ENCODE measurements around the gene IGFBP7.

IGFBP7 gene

DNA sequence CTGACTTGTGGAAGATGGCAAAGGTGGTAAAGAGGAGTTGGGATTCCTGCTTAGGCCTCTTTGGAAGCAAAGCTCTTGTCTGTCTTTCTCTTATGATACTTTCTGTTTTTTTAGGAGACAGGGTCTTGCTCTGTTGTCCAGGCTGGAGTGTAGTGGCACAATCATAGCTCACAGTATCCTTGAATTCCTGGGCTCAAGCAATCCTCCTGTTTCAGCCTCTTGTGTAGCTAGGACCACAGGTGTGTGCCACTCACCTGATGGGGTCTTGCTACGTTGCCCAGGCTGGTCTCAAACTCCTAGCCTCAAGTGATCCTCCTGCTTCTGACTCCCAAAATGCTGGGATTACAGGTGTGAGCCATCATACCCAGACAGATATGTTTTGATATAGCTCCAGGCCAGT is 19.3 kb upstream of the IGFBP7 start:
- no peak for DNase-seq

DNA sequence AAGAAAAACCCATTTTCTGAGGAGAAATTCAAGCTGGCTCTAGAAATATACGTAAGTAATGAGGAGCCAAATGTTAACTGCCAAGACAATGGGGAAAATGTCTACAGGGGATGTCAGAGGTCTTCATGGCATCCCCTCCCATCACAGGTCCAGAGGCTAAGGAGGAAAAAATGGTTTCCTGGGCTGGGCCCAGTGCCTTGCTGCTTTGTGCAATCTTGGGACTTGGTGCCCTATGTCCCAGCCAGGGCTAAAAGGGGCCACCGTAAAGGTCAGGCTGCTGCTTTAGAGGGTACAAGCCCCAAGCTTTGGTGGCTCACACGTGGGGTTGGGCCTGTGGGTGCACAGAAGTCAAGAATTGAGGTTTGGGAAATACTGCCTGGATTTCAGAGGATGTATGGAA is 17.2 kb upstream of the IGFBP7 start:
- DNase-seq, result no peak

DNA sequence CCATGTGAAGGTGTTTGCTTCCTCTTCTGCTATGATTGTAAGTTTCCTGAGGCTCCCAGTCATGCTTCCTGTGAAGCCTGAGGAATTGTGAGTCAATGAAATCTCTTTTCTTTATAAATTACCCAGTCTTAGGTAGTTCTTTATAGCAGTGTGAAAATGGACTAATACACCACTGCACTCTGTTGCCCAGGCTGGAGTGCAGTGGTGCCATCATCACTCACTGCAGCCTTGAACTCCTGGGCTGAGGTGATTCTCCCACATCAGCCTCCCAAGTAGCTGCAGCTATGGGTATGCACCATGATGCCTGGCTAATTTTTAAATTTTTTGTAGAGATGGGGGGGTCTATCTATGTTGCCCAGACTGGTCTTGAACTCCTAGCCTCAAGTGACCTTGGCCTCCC is 15.8 kb upstream of the IGFBP7 start:
- DNase-seq, result peak in 2 of 4 experiments; percentile 8 to 21

DNA sequence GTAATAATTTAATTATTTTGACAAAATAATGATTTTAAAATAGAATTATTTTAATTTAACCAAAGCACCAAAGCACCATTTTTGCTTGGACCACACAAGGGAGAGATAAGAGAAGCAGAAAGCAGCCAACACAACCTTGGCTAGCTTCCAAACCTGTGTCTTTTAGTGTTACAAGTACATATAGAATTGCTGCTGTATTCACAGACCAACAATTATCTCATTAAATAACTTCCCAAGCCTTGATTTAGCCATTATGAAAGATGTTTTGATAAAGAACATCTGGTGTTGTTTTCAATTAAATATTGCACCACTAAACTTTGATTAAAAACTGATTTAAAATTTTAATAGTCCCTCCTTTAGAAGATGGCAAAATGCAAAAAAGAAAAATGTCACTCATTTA is 14.0 kb upstream of the IGFBP7 start:
- DNase-seq, result no peak

DNA sequence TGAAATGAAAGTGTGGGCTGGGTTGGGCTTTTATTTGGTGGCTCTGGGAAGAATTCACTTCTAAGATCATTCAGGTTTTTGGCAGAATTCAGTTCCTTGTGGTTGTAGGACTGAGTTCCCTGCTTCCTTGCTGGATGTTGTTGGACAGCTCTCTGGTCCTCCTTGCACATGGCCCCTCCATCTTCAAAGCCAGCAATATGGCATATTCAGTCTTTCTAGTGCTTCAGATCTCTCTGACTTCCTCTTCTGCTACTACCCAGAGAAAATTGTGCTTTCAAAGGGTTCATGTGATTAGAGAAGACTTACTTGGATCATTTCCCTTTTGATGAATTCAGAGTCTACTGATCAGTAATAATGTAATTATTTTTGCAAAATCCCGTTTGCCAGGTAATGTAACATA is 12.8 kb upstream of the IGFBP7 start:
- DNase-seq, result peak in 3 of 4 experiments; percentile 4 to 31 (median 13)

DNA sequence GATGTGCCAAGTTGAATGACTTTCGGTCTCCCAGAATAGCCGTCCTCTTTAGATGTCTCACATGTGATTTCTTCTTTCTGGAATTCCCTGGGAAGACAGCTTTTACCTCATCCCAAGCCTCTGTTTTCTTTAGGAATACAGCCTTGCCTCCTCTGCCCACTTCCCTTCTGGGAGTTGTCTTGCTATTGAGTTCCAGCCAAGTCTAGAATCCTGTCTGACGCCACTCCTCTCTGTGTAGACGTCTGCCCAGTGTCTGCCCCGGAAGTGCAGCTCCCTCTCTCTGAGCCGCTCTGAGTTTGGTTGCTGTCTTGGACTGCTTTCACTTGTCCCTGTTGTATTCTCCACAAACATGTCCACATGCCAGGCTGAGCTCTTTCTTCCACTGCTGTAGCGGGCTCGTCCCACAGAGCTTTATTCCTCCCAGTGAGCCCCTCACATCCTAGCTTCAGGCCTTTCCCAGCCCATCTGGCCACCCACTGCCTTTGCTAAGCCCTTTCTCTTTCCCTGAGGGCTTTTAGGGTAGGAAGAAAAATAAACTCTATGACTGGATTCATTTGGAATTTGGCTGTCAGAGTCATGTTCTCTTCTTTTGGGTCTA is 9.0 kb upstream of the IGFBP7 start:
- DNase-seq, result peak in 1 of 4 experiments; percentile 16

DNA sequence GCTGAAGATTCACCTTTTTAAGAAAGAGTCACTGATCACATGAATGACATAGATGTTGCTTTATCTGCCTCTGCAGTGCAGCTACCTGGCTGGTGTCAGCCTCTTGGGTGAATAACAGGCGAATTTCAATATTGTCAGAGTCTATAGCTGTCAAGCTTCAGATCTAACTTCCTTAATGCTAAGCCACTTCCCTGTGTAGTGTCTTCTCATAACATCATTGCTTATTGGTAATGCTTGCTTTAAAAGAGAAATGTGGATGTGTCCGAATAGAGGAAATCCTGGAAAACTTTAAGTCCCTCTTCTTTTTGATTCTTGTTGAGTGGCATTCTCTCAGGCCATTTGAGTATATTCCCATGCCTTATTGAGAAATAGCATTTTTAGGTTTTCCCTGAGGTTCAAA is 7.3 kb upstream of the IGFBP7 start:
- peak; percentile 22 to 63 (median 43) for DNase-seq

DNA sequence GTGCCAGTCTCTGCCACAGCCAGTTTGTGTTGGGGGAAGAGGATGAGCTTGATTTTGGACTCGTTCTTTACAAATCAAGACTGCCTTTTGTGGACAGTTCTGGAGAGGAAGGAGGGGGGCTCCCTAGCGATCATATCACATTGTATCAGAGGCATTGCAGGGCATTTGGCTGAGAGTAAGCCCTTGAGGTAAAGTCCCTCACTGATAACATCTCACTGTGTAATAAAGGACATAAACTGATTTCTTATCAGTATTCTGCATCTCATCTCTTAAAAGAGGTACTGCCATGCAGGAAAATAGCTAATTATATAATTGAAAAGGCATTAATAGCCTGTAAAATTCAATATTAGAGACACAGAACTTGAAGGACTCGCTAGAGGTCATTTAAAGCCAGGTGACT is 6.1 kb upstream of the IGFBP7 start:
- no peak for DNase-seq

DNA sequence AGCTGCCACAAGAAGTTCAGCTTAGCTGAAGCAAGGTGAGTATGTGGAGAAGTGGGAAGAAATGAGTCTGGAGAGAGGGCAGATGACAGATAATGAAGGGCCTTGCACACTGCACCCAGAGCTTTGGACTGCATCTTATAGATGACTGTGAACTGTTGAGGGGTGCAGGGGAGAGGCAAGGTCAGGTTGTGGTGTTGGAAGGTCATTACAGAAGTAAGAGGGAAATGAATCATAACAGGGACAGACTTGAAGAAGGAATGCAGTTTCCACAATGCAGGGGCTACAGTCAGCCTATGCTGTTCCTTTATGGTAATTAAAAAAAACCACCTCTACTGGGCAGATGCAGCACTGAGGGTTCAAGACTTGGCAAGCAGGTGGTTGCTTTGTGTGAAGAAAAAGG is 4.8 kb upstream of the IGFBP7 start:
- DNase-seq, result no peak

DNA sequence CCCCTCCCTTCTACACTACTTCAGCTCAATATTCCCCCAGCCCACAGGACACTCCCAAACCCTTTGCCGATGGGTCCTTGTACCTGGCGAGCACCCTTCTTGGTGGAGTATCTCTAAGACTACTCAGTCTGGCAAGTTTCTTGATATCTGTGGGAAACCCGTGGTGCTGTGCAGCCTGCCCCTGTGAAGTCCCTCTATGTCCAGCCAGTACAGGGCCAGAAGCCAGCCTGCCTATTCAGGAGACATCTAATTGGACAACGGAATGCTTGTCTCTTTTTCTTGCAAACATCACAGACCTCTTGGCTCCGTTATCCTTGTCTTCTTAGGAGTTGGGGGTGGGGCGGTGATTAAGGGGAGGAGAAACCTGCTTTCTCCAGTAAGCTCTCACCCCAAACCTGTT is 3.7 kb upstream of the IGFBP7 start:
- DNase-seq, result no peak

DNA sequence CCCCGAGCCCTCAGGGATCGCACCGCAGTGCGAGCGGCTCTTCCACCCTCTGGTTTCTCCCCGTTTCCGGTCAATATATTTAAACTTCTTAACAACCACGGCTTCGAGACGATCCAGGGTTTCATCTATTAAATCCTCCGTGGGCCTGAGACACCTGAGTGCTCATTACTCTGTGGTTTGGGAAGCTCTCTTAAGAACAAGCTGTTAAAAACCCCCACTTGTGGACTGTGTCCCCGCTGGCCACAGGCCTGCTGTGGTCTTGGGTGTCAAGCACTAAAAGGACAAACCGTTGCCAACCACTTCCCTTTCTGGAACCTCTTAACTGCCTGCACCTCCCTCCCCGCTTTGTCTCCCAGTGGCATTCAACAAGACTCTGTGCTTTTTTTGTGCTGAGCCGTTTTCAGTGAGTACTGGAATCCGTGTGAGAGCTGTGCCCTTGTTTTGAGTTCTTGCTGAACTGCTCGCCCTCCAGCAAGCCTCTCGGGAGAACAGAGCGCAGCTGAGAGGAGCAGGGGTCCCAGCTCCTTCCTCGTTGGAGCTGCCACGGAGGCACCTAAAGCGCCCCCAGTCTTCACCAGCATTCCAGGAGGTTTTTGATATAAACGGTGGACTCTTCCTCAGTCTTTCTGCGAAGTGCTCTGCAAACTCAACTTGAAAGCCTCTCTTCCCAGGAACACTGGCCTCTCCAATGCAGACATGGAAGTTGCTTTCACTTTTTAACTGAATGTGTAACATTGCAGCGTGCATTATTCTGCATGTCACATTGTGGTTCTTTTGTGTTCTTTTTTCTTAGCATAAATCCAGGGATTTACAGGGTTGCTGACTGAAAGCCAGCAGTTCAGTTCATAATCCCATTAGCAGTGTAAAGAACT is 691 bp upstream of the IGFBP7 start:
- DNase-seq, result peak; percentile 65 to 80 (median 76)

DNA sequence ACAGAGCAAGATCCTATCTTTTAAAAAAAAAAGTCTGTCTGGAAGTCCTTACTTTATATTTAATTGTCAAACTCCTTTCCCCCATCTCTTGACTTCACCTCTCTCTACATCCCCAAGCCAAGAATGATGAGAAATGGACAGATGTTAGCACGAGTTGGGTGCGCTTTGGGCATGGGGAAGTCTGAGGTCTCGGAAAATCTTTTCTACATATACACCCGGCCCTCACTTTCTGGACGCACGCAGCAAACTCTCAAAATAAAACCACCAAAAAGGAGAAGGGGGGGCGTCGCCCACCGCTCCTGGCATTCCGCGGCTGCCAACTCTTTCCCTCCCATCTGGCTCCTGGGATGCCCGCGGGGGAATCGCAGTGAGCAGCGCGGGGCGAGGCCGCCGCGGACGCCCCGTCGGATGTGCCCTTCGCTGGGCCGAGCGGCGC is 756 bp downstream of the IGFBP7 start:
- peak; percentile 13 to 34 (median 26) for DNase-seq

DNA sequence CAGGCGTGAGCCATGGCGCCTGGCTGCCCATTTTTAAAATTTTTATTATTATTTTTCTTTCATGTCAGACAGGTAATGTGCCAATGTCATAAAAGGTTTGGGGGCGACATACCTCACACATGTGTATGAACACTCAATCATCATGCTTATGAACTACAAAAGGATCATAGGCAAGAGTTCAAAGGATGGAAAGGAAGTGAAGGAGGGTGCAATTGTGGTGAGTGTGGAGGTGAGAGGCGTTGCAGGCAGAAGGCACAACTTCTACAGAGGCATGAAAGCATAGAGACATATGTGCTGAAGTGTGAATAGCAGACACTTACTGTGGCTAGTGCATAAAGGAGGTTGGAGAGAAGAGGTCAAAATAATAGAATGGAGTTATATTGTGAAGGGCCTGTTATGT is 4.0 kb downstream of the IGFBP7 start:
- no peak for DNase-seq

DNA sequence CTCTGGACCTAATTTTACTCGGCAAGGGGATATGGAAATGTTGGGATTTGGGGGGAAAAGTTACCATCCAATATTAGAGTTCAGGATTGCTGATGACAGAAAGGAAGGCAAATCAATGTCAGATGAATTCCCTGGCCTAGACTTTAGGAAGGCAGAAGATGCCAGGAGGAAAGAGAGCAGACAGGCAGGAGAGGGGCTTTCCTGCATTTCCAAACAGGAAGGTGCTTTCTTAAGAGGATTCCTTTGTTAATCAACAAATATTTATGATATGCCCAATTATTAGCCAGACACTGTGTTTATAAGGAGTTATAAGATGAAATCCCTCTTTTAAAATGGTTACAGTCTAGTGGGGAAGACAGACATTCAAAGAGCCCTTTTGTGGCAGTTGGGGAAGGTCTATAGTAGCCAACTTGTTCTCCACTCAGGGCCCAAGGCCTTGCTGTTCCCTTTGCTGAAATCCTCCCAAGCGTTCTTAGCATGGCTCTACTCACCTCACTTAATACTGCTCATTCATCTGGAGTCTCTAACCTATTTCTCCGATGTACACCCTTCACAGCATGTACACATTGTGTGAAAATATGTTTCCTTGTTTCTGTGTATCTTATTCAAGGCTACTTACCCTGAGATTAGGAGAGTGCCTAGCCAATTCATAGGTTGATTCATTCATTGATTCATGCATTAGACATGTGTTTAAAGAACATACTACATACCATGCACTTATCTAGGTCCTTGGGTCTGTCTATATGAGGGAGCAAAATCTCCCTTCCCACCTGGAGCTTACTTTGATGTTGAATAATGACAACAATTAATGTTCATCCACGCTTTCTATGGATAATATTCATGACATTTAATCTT is 5.3 kb downstream of the IGFBP7 start:
- no peak for DNase-seq

DNA sequence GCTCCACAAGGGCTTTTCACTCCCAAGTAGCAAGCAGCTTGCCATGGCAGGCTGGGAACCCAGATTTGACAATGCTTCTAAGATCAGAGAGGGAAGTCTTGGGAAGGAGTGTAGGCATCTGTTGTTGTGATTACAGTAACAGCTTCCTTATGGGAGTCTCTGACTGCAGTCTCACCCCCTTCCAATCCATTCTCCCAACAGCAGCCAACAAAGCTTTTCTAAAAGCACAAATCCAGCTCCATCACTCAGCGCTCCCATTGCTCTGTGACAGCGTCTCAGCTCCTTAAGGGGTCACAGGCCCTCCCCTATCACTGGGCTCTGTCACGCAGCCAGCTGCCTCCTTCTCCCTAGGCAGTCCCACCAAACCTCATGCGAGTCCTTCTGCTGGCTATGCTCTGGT is 7.1 kb downstream of the IGFBP7 start:
- DNase-seq, result peak in 1 of 4 experiments; percentile 15

DNA sequence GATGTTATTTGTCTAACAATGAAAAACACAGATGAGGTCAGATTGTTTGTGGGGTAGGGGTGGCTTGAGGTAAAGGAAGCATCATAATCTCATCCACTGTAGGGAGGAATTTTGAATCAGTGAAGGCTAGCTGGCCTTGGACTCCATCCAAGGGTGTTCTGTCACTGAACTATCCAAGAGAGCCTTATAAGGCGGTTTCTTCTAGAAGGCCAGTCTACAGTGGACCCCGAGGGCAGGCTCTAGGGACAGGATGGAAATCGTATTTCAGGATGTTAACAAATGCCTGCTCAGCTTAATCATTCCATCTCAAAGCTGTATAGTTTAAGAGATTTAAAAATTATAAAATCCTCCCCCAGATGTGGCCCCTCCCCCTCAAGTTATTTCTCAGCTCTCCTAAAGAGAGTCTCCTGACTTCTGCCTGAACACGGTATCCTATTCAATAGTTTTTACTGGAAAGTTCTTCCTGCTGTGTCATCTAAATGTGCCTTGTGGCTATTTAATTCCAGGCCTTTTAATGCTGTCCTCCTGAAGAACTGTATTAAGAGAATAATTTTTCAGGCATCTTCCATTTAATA is 8.0 kb downstream of the IGFBP7 start:
- no peak for DNase-seq

DNA sequence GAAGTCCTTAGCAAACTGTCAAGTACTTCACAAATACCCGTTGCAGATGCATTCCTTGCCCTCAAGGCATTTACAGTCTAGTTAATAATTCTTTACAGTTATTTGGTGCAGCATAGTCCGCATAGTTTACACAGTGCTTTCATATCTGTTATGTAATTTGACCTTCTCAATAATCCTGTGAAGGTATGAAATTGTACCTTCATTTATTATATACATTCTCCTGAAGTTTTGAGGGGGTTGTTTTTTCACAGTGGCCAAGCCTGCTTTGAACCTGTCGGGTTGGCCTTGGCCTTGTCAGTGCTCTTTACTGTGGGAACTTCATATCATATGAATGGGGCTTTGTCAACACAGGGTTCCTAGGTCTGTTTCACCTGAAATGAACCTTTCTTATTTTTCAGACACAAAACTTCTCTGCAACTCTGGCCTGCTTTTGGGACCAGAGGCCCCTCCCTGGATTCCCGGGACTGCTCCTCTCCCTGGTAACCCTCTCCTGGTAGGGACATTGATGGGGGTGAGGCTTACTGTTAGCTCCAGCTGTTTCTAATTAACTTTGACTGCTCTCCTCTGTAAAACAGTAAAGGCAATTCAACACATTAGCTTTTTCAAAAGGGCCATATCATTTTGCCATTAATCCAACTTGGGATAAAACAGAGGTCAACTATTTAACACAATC is 9.1 kb downstream of the IGFBP7 start:
- no peak for DNase-seq

DNA sequence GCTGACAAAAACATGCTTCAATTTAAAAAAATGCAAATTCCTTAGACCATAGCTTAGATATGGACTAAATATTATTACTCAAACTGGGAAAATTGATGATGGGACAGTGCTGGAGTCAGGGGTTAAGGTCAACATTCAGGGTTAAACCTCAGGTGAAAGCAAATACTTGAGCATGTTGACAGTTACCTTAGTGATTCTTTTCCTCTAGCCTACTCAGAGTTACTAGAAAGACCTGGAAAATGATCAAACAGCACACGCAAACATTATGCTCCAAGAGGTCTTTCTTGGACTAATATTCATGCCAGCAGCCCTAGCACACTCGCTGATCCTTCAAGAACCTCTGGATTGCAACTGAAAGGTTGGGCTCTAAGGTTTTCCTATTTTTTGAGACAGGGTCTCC is 10.8 kb downstream of the IGFBP7 start:
- DNase-seq, result no peak

DNA sequence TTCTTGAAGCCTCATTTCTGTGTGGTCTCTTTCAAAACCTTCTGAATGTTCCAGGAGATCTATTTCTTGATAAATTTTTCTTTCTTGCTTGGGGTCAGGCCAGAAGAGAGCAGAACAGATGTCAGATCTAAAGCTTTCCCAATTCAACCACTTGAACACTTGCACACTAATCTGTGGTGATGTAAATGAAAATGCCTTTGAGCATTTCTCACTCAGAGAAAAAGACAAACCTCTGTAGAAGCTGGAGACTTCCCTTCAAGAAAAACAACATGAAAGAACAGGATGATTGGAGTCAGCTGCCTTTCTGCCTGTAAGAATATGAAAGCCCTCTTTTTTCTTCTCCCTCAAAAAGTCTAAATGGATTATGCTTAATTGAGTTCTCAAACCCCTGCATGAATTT is 11.2 kb downstream of the IGFBP7 start:
- DNase-seq, result no peak

DNA sequence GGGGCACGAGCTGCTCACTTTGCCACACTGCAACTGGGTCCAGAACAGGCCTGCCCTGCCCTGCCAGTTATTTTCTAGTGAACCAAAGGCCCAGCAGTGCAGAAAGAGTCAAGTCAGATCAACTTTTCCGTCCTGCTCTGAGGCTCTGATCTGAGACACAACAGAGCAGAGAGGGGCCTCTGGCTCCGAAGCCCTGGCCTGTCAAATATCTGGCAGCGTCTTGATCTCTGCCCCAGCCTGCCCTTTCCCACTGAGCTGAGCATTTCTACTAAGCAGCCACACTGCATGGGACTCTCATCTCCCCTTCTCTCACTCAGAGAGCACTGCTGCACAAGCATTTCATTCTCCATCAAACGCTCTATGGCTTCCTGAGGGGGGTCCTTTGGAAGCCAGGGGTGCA is 11.8 kb downstream of the IGFBP7 start:
- DNase-seq, result no peak

DNA sequence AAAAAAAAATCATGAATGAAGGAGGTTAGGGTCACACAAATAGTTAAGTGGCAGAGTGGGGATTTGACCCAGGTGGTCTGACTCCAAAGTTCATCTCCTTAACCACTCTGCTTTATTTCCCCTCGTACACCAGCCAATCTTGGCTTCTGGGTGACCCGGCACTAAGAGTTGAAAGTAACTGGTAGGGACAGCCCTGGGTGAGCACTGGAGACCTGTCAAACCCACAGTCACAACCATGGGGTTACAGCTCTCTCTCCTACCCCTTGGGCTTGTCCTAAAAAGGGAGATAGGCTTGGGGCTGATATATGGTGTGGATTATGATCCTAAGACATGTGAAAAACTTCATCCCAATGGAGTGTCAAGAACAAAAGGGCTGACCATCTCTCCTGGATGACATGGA is 12.5 kb downstream of the IGFBP7 start:
- DNase-seq, result no peak

DNA sequence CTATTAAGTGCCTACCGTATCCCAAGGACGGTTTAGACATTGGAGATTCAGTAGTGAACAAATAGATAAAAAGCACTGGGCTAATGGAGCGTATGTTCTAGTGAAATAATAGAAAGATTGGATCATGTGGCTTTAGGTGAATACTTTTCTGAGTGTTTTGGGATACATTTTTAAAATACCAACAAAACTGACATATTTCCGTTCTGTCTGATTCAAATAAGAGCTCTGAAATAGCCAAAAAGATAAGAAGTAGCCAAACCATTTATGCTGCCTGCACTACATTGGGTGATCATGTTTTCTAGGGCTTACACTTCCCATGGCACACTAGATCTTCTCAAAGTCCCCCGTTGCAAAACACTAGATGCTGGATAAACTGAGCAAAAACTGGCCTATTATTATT is 14.2 kb downstream of the IGFBP7 start:
- no peak for DNase-seq

Measured in suppressor macrophage (primary cell).